Measurements from ENCODE around the gene CYTH4. TPM values are rescaled to one million over a fixed set of nuclear protein-coding genes. Genes with fewer than 3 reads are reported as not detected.

Gene CYTH4
- polyA plus RNA-seq, 1 donor (not counting 4 experiments of a cell fraction or from before 2014, with no cell fraction given): 0.05 TPM

DNA sequence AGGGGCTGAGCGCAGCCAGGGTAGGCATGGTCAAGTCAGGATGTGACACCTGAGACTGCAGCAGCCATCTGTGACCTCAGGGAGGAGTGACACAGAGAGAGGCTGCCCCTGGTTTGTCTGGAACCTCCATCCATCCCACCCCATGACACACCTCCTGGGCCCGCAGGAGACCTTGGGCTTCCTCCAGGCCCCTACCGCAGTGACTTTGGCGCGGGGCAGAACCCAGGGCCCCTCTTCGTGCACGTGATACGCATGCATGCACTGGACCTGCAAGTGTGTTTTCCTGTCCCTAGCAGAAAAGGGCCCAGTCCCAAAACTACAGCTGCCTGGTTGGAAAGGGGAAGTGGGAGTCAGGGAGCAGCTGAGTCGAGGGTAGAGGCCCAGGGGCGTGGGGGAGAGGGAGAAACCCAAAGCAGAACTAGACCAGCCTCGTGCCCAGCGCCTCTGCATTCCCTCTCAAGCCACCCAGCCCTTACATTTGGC, 7.9 kb upstream of the CYTH4 start:
- no peaks in the 10 kb centered on the region for H3K36me3 ChIP-seq (ENCODE audit: control insufficient read depth in 2 of 2, extremely low read depth in 1 of 2, insufficient read depth in 2 of 2, low read length in 2 of 2)
- peaks cover 8% of the 10 kb centered on the region for H3K27me3 ChIP-seq (ENCODE audit: control insufficient read depth, extremely low read depth, insufficient read depth, low read length)
- H3K4me3 ChIP-seq (ENCODE audit: control insufficient read depth in 2 of 3, extremely low read depth in 1 of 3, insufficient read depth in 2 of 3, low read depth in 1 of 3, low read length in 3 of 3): no peak overlapping the region
- H3K9ac ChIP-seq (ENCODE audit: control insufficient read depth, extremely low read depth, insufficient read depth, low read length): no peak overlapping the region
- no peak overlapping the region for H3K27ac ChIP-seq (ENCODE audit: control insufficient read depth, insufficient read depth, low read length)
- FAIRE-seq (no peak), DNase-seq (ENCODE audit: low read depth, low spot score) (no peak)
- H3K4me1 ChIP-seq (ENCODE audit: control insufficient read depth, extremely low read depth, insufficient read depth, low read length): peaks cover 6% of the 10 kb centered on the region
- H3K79me2 ChIP-seq (ENCODE audit: control insufficient read depth, insufficient read depth, low read length): no peaks in the 10 kb centered on the region
- dilution Hi-C loops (cut with MboI; ENCODE audit: extremely low pct_ligation_motif_present, low sequenced_read_pairs): no loop called here
- TF ChIP-seq CTCF (optimal IDR thresholded peaks at IDR 0.05 in 1 of 3, IDR thresholded peaks at IDR 0.05 in 1 of 3, conservative IDR thresholded peaks at IDR 0.05 in 1 of 3; ENCODE audit: extremely low read depth in 1 of 3, insufficient read depth in 2 of 3, low read length in 3 of 3) (no peak), EZH2 (IDR thresholded peaks at IDR 0.05; ENCODE audit: low read length) (no peak)
- no peaks in the 10 kb centered on the region for H3K9me3 ChIP-seq (ENCODE audit: control insufficient read depth, low read depth, low read length)
- no peak overlapping the region for H3K4me2 ChIP-seq (ENCODE audit: control insufficient read depth, extremely low read depth, insufficient read depth, low read depth, low read length)
- H2AFZ ChIP-seq (ENCODE audit: control insufficient read depth, low read length): no peak overlapping the region
- H3K9me1 ChIP-seq (ENCODE audit: control insufficient read depth, extremely low read depth, insufficient read depth, low read length): no peaks in the 10 kb centered on the region
- H4K20me1 ChIP-seq (ENCODE audit: control insufficient read depth, extremely low read depth, insufficient read depth, low read length): no peaks in the 10 kb centered on the region

DNA sequence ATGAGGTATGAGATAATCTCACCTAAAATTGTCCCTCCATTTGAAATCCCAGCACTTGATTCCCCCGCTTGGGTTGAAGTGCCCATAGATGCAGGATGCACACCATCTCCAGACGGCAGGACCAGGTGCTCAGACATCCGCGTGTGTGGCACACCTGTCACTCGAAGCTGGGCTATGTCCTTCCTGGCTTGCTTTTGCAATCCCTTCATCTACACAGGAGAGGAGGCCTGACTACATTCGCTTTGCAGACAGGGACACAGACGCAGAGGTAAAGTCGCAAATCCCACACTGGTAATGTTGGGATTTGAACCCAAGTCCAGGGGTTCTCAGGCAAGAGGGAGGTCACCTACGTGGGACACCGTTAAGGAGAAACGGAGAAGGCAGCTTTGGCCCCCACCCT, 7.2 kb upstream of the CYTH4 start:
- H3K27me3 ChIP-seq (ENCODE audit: control insufficient read depth, extremely low read depth, insufficient read depth, low read length): peaks cover 8% of the 10 kb centered on the region
- dilution Hi-C loops (cut with MboI; ENCODE audit: extremely low pct_ligation_motif_present, low sequenced_read_pairs): no loop called here
- no peaks in the 10 kb centered on the region for H4K20me1 ChIP-seq (ENCODE audit: control insufficient read depth, extremely low read depth, insufficient read depth, low read length)
- no peak overlapping the region for H3K4me3 ChIP-seq (ENCODE audit: control insufficient read depth in 2 of 3, extremely low read depth in 1 of 3, insufficient read depth in 2 of 3, low read depth in 1 of 3, low read length in 3 of 3)
- no peaks in the 10 kb centered on the region for H3K36me3 ChIP-seq (ENCODE audit: control insufficient read depth in 2 of 2, extremely low read depth in 1 of 2, insufficient read depth in 2 of 2, low read length in 2 of 2)
- H3K27ac ChIP-seq (ENCODE audit: control insufficient read depth, insufficient read depth, low read length): no peak overlapping the region
- FAIRE-seq: no peak
- H3K4me2 ChIP-seq (ENCODE audit: control insufficient read depth, extremely low read depth, insufficient read depth, low read depth, low read length): no peak overlapping the region
- peaks cover 6% of the 10 kb centered on the region for H3K4me1 ChIP-seq (ENCODE audit: control insufficient read depth, extremely low read depth, insufficient read depth, low read length)
- DNase-seq (ENCODE audit: low read depth, low spot score): no peak
- H2AFZ ChIP-seq (ENCODE audit: control insufficient read depth, low read length): no peak overlapping the region
- no peaks in the 10 kb centered on the region for H3K79me2 ChIP-seq (ENCODE audit: control insufficient read depth, insufficient read depth, low read length)
- H3K9ac ChIP-seq (ENCODE audit: control insufficient read depth, extremely low read depth, insufficient read depth, low read length): no peak overlapping the region
- no peaks in the 10 kb centered on the region for H3K9me1 ChIP-seq (ENCODE audit: control insufficient read depth, extremely low read depth, insufficient read depth, low read length)
- no peaks in the 10 kb centered on the region for H3K9me3 ChIP-seq (ENCODE audit: control insufficient read depth, low read depth, low read length)
- TF ChIP-seq CTCF (optimal IDR thresholded peaks at IDR 0.05 in 1 of 3, IDR thresholded peaks at IDR 0.05 in 1 of 3, conservative IDR thresholded peaks at IDR 0.05 in 1 of 3; ENCODE audit: extremely low read depth in 1 of 3, insufficient read depth in 2 of 3, low read length in 3 of 3) (no peak), EZH2 (IDR thresholded peaks at IDR 0.05; ENCODE audit: low read length) (no peak)
